Keratinocyte (primary cell): ENCODE results near the gene UBE2F. TPM values are rescaled to one million over a fixed set of nuclear protein-coding genes. Genes with fewer than 3 reads are reported as not detected.

Experiments
- DNase-seq: peaks from one replicate; pipeline ENCODE4 v3.0.0-alpha.2; 2011; ENCODE audit warnings: low read depth, missing footprints, low spot score
- FAIRE-seq: peaks from 2 replicates; lab custom pipeline; 2011; peaks lifted over from hg19 to GRCh38; lab: Jason Lieb, UNC
- H2AFZ ChIP-seq: 2 replicates; pipeline ENCODE4 v1.6.0; 2012; ENCODE audit warnings: low read length, control low read depth, inconsistent platforms; ENCODE audit not compliant: control insufficient read depth
- H3K27ac ChIP-seq: 2 replicates; pipeline ENCODE4 v1.5.1; 2011; ENCODE audit warnings: low read length; ENCODE audit not compliant: control insufficient read depth, insufficient read depth
- H3K27me3 ChIP-seq: 3 replicates; pipeline ENCODE4 v1.6.0; 2011; ENCODE audit warnings: low read length; ENCODE audit not compliant: control insufficient read depth, insufficient read depth; ENCODE audit errors: extremely low read depth
- H3K36me3 ChIP-seq, 2 experiments: 2 replicates in 1 of 2; 3 replicates in 1 of 2; pipeline ENCODE4 v1.5.1; 2011; ENCODE audit warnings: low read length in 2 of 2, mild to moderate bottlenecking in 1 of 2; ENCODE audit not compliant: control insufficient read depth in 2 of 2, insufficient read depth in 2 of 2; ENCODE audit errors: extremely low read depth in 1 of 2
- H3K4me1 ChIP-seq: 3 replicates; pipeline ENCODE4 v1.5.1; 2011; ENCODE audit warnings: low read length; ENCODE audit not compliant: control insufficient read depth, insufficient read depth; ENCODE audit errors: extremely low read depth
- H3K4me2 ChIP-seq: 3 replicates; pipeline ENCODE4 v1.6.0; 2011; ENCODE audit warnings: low read depth, low read length; ENCODE audit not compliant: control insufficient read depth, insufficient read depth; ENCODE audit errors: extremely low read depth
- H3K4me3 ChIP-seq, 3 experiments: fragments of 200-600 bp in 1 of 3; sonication (generic) in 1 of 3; 2 replicates in 2 of 3; 3 replicates in 1 of 3; pipeline ENCODE4 v1.5.1; 2011 to 2016; ENCODE audit warnings: low read length in 3 of 3, mild to moderate bottlenecking in 3 of 3, control low read depth in 2 of 3, inconsistent platforms in 1 of 3, low read depth in 1 of 3, mixed read lengths in 1 of 3, mixed run types in 1 of 3, moderate library complexity in 1 of 3; ENCODE audit not compliant: control insufficient read depth in 2 of 3, insufficient read depth in 2 of 3; ENCODE audit errors: extremely low read depth in 1 of 3
- H3K79me2 ChIP-seq: 2 replicates; pipeline ENCODE4 v1.6.0; 2012; ENCODE audit warnings: low read length; ENCODE audit not compliant: control insufficient read depth, insufficient read depth
- H3K9ac ChIP-seq: 3 replicates; pipeline ENCODE4 v1.6.0; 2011; ENCODE audit warnings: low read length; ENCODE audit not compliant: control insufficient read depth, insufficient read depth; ENCODE audit errors: extremely low read depth
- H3K9me1 ChIP-seq: 3 replicates; pipeline ENCODE4 v1.6.0; 2011; ENCODE audit warnings: low read length; ENCODE audit not compliant: control insufficient read depth, insufficient read depth; ENCODE audit errors: extremely low read depth
- H3K9me3 ChIP-seq: 2 replicates; pipeline ENCODE4 v1.5.1; 2012; ENCODE audit warnings: low read depth, low read length; ENCODE audit not compliant: control insufficient read depth
- H4K20me1 ChIP-seq: 3 replicates; pipeline ENCODE4 v1.6.0; 2011; ENCODE audit warnings: low read length; ENCODE audit not compliant: control insufficient read depth, insufficient read depth; ENCODE audit errors: extremely low read depth
- CTCF ChIP-seq, 3 experiments: IDR thresholded peaks in 1 of 3; conservative IDR thresholded peaks in 1 of 3; optimal IDR thresholded peaks in 1 of 3; 2 replicates in 2 of 3; 3 replicates in 1 of 3; pipeline versions ENCODE3 to v1.5.1; 2011; ENCODE audit warnings: low read length in 3 of 3, mild to moderate bottlenecking in 3 of 3, moderate library complexity in 2 of 3, control low read depth in 1 of 3, inconsistent platforms in 1 of 3; ENCODE audit not compliant: insufficient read depth in 2 of 3; ENCODE audit errors: extremely low read depth in 1 of 3
- EZH2 ChIP-seq: IDR thresholded peaks from one replicate; pipeline ENCODE4 v1.6.1; 2012; ENCODE audit warnings: inconsistent platforms, mild to moderate bottlenecking, low read length, moderate library complexity
- dilution Hi-C: fragments of 300-500 bp; cut with MboI; formaldehyde crosslinking; loops from one replicate; pipeline ENCODE4 v1.7.0; 2020; ENCODE audit warnings: low sequenced_read_pairs; ENCODE audit not compliant: extremely low pct_ligation_motif_present
- polyA plus RNA-seq, 5 experiments: library from polyadenylated mRNA; depleted of rRNA in 3 of 5; stranded (reverse) in 3 of 5; stranded (forward) in 1 of 5; unstranded in 1 of 5; fragments of >200 nt; gene quantifications; 1 replicate in 1 of 5; 2 replicates in 3 of 5; 3 replicates in 1 of 5; pipeline versions ENCODE4 v1.2.1 to v1.2.3, GENCODE V29; 2011 to 2012; ENCODE audit warnings: missing spikeins in 2 of 5, low read depth in 1 of 5, low replicate concordance in 1 of 5

Gene UBE2F
- polyA plus RNA-seq, 1 donor (not counting 4 experiments of a cell fraction or from before 2014, with no cell fraction given): 95.6 TPM

GRCh38 chr2:238060542-238061314 is 93.9 kb downstream of the UBE2F start, which contains the start of gene SCLY:
SCLY (plus strand) TSS chr2:238061001; CDS start chr2:238061055, 54 bp downstream.
- H3K9me1 ChIP-seq: no peaks in the 10 kb centered on the region
- H3K4me2 ChIP-seq: peak within 1 kb of the TSS; percentile 96
- H3K79me2 ChIP-seq: peaks cover 13% of the 10 kb centered on the region
- peaks cover 4 to 10% of the 10 kb centered on the region in 2 experiments for H3K36me3 ChIP-seq
- H3K27ac ChIP-seq: peak within 1 kb of the TSS; percentile 79
- H3K4me3 ChIP-seq: peak within 1 kb of the TSS; percentile 79 to 96 (median 90)
- H2AFZ ChIP-seq: peak within 1 kb of the TSS; percentile 92
- dilution Hi-C loops: no loop called here
- peak within 1 kb of the TSS; percentile 81 for H3K9ac ChIP-seq
- TF ChIP-seq CTCF (optimal IDR thresholded peaks at IDR 0.05 in 1 of 3, IDR thresholded peaks at IDR 0.05 in 1 of 3, conservative IDR thresholded peaks at IDR 0.05 in 1 of 3; ENCODE audit: extremely low read depth in 1 of 3, insufficient read depth in 2 of 3, low read length in 3 of 3): no peak
- TF ChIP-seq EZH2: no peak
- H3K27me3 ChIP-seq: no peaks in the 10 kb centered on the region
- H3K4me1 ChIP-seq: peaks cover 13% of the 10 kb centered on the region
- H3K9me3 ChIP-seq: no peaks in the 10 kb centered on the region
- FAIRE-seq (peak; percentile 62), DNase-seq (peak; percentile 56)
- H4K20me1 ChIP-seq: no peaks in the 10 kb centered on the region

DNA sequence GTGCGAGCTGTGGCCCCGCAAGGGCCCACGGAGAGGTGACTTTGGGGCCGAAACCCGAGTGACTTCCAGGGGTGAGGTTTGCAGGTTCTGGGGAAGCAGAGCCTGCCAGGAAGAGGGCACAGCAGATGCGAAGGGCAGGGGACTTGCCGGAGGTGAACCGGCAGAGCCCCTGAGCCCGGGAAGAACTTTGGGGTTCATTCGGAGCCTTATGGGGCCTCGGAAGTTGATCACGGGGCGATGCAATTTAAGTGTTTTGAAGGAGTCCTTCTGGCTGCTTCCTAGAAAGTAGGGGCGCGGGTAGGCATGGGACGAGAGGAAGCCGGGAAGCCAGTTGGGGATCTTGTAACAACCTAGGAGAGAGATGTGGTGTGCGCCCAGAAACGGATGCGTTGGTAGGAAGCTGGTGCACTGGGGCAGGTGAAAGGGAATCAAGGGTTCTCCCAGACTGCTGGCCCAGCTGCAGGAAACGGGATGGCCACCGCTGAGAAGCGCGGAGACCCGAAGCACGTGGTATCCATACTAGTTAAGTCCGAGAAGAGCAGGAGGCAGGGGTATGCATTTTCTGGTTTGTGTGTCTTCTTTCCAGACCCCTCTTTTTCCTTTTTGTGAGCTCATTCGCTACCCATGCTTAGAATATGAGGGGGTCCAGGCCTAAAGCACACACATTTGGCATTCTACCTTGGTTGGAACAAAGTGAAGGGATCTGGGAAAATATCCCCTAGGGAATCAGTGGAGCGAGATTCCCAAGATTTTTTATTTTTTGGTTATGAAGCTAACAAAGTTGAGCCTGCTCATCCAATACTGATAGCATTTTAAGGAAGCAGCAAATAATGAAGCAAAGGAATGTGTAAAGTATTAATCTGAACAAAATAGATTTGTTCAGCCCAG is 94.7 kb downstream of the UBE2F start:
- H3K9ac ChIP-seq: peak overlapping the region; percentile 81
- no peaks in the 10 kb centered on the region for H4K20me1 ChIP-seq
- H3K4me1 ChIP-seq: peaks cover 13% of the 10 kb centered on the region
- dilution Hi-C loops: no loop called here
- peak overlapping the region; percentile 79 to 96 (median 90) for H3K4me3 ChIP-seq
- FAIRE-seq: no peak
- TF ChIP-seq CTCF (optimal IDR thresholded peaks at IDR 0.05 in 1 of 3, IDR thresholded peaks at IDR 0.05 in 1 of 3, conservative IDR thresholded peaks at IDR 0.05 in 1 of 3; ENCODE audit: extremely low read depth in 1 of 3, insufficient read depth in 2 of 3, low read length in 3 of 3): no peak
- TF ChIP-seq EZH2: no peak
- peak overlapping the region; percentile 92 for H2AFZ ChIP-seq
- peaks cover 8 to 10% of the 10 kb centered on the region in 2 experiments for H3K36me3 ChIP-seq
- peak overlapping the region; percentile 79 for H3K27ac ChIP-seq
- H3K9me1 ChIP-seq: no peaks in the 10 kb centered on the region
- no peaks in the 10 kb centered on the region for H3K27me3 ChIP-seq
- no peak for DNase-seq
- H3K4me2 ChIP-seq: peak overlapping the region; percentile 96
- peaks cover 13% of the 10 kb centered on the region for H3K79me2 ChIP-seq
- H3K9me3 ChIP-seq: no peaks in the 10 kb centered on the region
